ENCODE data around the gene HLA-DOB.
A peak's percentile ranks its signal among the peaks of the same experiment; 100 is the strongest.

The HLA-DOB gene

DNA sequence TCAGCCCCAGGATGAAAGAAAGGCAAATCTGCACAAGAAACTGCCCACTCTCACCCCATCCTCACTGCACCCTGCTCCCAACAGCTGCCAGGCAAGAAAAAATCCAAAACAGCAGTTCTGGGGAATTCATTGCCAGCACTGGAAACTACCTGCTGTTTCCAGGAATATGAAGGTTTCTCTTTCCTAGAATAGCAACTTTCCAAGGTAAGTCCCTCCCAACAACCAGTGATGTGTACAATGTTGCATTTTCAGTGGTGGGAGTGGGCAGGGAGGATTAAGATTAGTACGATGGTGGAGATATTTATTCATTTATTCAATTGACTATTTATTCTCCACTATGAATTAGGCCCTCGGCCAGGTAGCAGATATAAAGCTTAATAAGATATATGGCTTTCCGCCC is 10.2 kb upstream of the HLA-DOB start:
- no peak for DNase-seq (ENCODE audit: low spot score)
- TF ChIP-seq, protein P1, sequence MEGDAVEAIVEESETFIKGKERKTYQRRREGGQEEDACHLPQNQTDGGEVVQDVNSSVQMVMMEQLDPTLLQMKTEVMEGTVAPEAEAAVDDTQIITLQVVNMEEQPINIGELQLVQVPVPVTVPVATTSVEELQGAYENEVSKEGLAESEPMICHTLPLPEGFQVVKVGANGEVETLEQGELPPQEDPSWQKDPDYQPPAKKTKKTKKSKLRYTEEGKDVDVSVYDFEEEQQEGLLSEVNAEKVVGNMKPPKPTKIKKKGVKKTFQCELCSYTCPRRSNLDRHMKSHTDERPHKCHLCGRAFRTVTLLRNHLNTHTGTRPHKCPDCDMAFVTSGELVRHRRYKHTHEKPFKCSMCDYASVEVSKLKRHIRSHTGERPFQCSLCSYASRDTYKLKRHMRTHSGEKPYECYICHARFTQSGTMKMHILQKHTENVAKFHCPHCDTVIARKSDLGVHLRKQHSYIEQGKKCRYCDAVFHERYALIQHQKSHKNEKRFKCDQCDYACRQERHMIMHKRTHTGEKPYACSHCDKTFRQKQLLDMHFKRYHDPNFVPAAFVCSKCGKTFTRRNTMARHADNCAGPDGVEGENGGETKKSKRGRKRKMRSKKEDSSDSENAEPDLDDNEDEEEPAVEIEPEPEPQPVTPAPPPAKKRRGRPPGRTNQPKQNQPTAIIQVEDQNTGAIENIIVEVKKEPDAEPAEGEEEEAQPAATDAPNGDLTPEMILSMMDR (IDR thresholded peaks at IDR 0.05; ENCODE audit: extremely low read depth, missing control alignments), result no peak

DNA sequence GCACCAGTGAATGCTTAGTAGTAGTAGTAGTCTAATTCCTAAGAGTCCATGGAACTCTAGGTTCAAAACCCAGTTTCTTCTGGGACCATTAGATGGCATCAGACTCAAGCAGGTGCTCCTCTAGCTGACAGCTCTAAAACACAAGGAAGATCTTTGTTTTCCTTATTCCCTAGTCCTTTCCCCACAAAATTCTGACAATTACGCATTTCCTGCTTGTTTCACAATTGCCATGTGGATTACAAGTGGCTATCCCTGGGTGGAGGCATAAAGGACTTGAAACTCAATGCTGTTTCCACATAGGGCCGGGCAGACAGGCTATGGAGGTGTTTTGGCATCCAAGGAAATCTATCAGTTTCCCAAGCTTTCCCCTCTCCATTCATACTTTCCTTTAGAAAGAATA is 9.2 kb upstream of the HLA-DOB start:
- TF ChIP-seq, protein P1 (IDR thresholded peaks at IDR 0.05; ENCODE audit: extremely low read depth, missing control alignments), result no peak
- DNase-seq (ENCODE audit: low spot score), result no peak

DNA sequence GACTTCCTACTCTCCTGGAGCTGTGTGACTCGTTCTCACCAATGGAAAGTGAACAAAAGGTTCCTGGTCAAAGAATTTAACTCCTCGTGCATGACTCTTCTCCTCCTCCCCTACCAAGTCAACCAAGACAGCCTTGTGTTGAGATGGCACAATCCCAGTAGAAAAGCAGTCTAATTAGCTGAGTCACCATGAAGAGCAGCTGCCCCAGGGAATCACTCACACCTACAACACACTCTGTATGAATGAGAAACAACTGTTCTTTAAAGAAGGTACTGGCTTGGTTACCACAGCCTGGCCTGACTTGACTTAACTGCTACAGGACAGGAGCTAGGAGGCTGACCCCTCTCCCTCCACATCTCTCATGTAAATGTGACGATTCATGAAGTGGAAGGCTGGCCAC is 2.9 kb upstream of the HLA-DOB start:
- TF ChIP-seq, protein P1 (IDR thresholded peaks at IDR 0.05; ENCODE audit: extremely low read depth, missing control alignments), result no peak
- no peak for DNase-seq (ENCODE audit: low spot score)

DNA sequence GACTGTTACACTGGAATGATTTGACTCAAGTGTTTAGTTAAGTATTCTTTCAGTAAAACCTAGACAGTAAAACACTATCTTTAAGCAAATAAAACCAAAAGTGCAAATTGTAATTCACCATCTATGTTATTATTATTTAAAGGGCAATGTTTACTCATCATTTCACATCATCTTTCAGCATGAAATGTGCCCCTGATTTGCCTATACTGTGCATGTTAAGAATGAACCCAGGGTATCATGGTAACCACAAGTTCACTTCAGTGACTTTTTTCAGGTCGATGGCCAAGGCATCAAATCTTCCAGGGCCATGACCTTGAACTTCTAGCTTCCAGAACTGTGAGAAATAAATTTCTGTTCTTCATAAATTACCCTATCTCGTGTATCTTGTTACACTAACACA is 2.1 kb upstream of the HLA-DOB start:
- no peak for DNase-seq (ENCODE audit: low spot score)
- TF ChIP-seq, protein P1 (IDR thresholded peaks at IDR 0.05; ENCODE audit: extremely low read depth, missing control alignments), result no peak

DNA sequence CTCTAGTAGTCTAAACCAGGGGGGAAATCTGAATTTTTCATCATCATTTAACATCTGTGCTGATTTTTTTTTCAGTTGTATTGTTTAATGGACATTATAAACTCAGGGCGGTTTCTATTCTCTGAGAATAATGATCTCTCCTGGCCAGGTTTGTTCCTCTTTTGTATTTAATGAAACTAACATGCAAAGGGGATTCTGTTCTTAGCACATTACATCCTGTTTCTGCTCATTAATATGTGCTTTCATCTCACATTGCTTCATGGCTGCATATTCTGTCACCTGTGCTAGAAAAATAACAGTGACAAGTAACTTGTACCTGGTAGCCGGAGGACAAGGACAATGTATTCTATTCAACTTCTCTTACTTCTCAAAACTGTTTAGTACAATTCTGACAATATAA is 806 bp downstream of the HLA-DOB start:
- TF ChIP-seq, protein P1 (IDR thresholded peaks at IDR 0.05; ENCODE audit: extremely low read depth, missing control alignments), result no peak
- peak; percentile 63 for DNase-seq (ENCODE audit: low spot score)

DNA sequence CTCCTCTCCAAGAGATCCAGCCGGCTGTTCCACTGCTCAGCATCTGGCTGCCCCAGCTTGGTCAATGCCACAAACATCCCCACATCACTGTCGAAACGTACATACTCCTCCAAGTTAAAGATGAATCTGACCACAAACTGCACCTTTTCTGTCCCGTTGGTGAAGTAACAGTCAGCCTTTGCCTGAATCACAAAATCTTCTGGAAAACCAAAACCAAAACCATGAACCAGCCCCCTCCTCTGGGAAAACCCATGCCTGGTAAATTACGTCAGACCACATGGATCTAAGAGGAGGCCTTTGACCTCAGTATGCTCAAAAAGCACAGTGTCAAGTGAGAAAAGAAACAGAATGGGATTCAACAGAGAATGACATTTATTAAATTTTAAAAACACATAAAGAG is 1.7 kb downstream of the HLA-DOB start:
- TF ChIP-seq, protein P1 (IDR thresholded peaks at IDR 0.05; ENCODE audit: extremely low read depth, missing control alignments), result no peak

DNA sequence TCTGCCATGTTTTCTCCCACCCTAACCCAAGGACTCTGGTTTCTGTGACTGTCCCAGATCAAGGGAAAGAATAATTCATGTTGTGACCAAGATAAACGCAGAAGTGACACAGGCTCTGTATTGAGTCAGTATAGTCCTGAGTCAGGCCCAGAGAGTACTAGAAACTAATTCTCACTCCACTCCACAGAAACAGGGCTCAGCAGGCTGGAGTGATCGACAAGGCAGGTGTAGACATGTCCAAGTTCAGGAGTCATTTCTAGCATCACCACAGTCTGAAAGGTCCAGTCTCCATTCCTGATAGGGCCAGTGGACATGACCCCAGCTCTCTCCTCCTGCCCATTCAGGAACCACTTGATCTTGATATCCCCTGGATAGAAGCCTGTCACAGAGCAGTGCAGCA is 2.7 kb downstream of the HLA-DOB start:
- TF ChIP-seq, protein P1 (IDR thresholded peaks at IDR 0.05; ENCODE audit: extremely low read depth, missing control alignments), result no peak
- no peak for DNase-seq (ENCODE audit: low spot score)

More for the DNA sequence above, 1.7 kb downstream of the HLA-DOB start:
- DNase-seq (ENCODE audit: low spot score), result no peak
